ENCODE data around the gene CCL7.

Gene CCL7

DNA sequence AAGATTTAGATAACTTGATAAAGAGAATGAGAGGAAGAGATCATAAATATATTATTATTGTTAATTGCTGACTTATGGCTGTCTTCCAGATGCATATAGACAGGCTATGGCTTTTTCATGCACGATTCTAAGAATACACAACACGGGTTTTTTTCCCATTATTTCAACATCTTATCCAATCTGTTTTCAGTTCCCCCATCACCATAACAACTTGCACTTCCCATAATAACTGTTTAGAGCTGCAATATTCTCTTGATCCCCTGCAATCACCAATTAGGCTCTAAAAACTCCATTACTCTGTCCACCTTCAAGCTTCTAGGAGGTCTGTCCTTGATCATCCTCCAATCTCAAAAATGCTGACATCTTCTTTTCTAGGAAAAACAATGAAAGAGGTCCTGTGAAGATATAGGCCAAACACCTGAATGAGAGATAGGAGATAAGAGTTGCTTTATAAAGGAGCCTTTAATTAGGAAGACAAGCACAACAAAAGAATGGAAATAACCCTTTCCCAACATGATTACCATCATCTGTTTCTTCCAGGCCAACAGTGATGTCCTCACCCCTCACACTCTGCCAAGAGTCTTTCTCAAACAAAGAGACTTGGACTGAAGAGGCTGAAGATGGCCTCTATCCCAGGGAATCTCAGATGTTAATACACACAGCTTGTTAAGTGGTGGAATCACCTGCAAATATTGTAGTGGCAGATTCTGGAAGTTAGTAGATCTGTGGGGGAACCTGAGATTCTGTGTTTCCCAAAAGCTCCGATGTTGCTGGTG is 47.1 kb upstream of the CCL7 start:
- Histone ChIP-seq H3K4me1 (ENCODE audit: insufficient read depth, low read length, severe bottlenecking) (no peaks in the 10 kb centered on the region), H3K4me2 (ENCODE audit: low read length) (no peak overlapping the region)

DNA sequence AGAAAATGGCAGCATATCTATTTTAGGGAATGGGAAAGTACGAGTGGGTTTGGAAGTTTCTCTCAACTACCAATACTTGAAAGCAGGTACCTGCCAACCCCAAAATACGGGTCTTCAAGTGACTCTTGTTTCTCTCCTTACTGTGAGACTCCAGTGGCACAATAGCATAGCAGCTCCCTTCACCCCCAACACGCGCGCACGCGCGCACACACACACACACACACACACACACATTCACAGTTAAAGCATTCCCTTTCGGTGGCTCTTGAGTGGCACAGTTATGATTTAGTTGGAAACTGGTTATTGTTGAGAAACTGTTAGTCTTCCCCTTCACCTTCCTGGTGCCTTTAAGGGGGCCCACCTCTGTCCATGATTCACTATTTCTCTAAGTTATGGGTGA is 45.0 kb upstream of the CCL7 start:
- no peaks in the 10 kb centered on the region for H3K79me2 ChIP-seq (ENCODE audit: insufficient read depth, low read length)
- H3K9me2 ChIP-seq (ENCODE audit: low read depth, low read length) = no peaks in the 10 kb centered on the region
- H3K27ac ChIP-seq (ENCODE audit: low read depth, low read length, poor library complexity, severe bottlenecking) = no peak overlapping the region
- no peak overlapping the region for H3K9ac ChIP-seq (ENCODE audit: low read length)
- no peaks in the 10 kb centered on the region for H3F3A ChIP-seq (ENCODE audit: insufficient read depth, low read length)
- no peaks in the 10 kb centered on the region for H3K4me1 ChIP-seq (ENCODE audit: insufficient read depth, low read length, severe bottlenecking)
- no peaks in the 10 kb centered on the region for H3K27me3 ChIP-seq (ENCODE audit: insufficient read depth, low read length)
- no peaks in the 10 kb centered on the region for H3K36me3 ChIP-seq (ENCODE audit: insufficient read depth, low read length)
- no peak overlapping the region for H2AFZ ChIP-seq (ENCODE audit: low read length)
- no peak for TF ChIP-seq EZH2 (IDR thresholded peaks at IDR 0.05; ENCODE audit: borderline replicate concordance, low read length)
- TF ChIP-seq, protein P1, sequence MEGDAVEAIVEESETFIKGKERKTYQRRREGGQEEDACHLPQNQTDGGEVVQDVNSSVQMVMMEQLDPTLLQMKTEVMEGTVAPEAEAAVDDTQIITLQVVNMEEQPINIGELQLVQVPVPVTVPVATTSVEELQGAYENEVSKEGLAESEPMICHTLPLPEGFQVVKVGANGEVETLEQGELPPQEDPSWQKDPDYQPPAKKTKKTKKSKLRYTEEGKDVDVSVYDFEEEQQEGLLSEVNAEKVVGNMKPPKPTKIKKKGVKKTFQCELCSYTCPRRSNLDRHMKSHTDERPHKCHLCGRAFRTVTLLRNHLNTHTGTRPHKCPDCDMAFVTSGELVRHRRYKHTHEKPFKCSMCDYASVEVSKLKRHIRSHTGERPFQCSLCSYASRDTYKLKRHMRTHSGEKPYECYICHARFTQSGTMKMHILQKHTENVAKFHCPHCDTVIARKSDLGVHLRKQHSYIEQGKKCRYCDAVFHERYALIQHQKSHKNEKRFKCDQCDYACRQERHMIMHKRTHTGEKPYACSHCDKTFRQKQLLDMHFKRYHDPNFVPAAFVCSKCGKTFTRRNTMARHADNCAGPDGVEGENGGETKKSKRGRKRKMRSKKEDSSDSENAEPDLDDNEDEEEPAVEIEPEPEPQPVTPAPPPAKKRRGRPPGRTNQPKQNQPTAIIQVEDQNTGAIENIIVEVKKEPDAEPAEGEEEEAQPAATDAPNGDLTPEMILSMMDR (IDR thresholded peaks at IDR 0.05; ENCODE audit: low read length) = no peak
- no peaks in the 10 kb centered on the region for H3K9me3 ChIP-seq (ENCODE audit: low read length)
- H4K20me1 ChIP-seq (ENCODE audit: insufficient read depth, low read length) = no peaks in the 10 kb centered on the region
- no peak overlapping the region for H3K4me3 ChIP-seq (ENCODE audit: low read depth, low read length, poor library complexity, severe bottlenecking)
- no peak overlapping the region for H3K4me2 ChIP-seq (ENCODE audit: low read length)

More for the DNA sequence above, 47.1 kb upstream of the CCL7 start:
- TF ChIP-seq, protein P1 (IDR thresholded peaks at IDR 0.05; ENCODE audit: low read length) = no peak
- no peak for TF ChIP-seq EZH2 (IDR thresholded peaks at IDR 0.05; ENCODE audit: borderline replicate concordance, low read length)
- no peak overlapping the region for H2AFZ ChIP-seq (ENCODE audit: low read length)
- H3K27me3 ChIP-seq (ENCODE audit: insufficient read depth, low read length) = no peaks in the 10 kb centered on the region
- H3K4me3 ChIP-seq (ENCODE audit: low read depth, low read length, poor library complexity, severe bottlenecking) = no peak overlapping the region
- H3K9ac ChIP-seq (ENCODE audit: low read length) = no peak overlapping the region
- H3K9me3 ChIP-seq (ENCODE audit: low read length) = no peaks in the 10 kb centered on the region
- H3F3A ChIP-seq (ENCODE audit: insufficient read depth, low read length) = no peaks in the 10 kb centered on the region
- no peaks in the 10 kb centered on the region for H3K79me2 ChIP-seq (ENCODE audit: insufficient read depth, low read length)
- H4K20me1 ChIP-seq (ENCODE audit: insufficient read depth, low read length) = no peaks in the 10 kb centered on the region
- H3K36me3 ChIP-seq (ENCODE audit: insufficient read depth, low read length) = no peaks in the 10 kb centered on the region
- no peaks in the 10 kb centered on the region for H3K9me2 ChIP-seq (ENCODE audit: low read depth, low read length)
- no peak overlapping the region for H3K27ac ChIP-seq (ENCODE audit: low read depth, low read length, poor library complexity, severe bottlenecking)

DNA sequence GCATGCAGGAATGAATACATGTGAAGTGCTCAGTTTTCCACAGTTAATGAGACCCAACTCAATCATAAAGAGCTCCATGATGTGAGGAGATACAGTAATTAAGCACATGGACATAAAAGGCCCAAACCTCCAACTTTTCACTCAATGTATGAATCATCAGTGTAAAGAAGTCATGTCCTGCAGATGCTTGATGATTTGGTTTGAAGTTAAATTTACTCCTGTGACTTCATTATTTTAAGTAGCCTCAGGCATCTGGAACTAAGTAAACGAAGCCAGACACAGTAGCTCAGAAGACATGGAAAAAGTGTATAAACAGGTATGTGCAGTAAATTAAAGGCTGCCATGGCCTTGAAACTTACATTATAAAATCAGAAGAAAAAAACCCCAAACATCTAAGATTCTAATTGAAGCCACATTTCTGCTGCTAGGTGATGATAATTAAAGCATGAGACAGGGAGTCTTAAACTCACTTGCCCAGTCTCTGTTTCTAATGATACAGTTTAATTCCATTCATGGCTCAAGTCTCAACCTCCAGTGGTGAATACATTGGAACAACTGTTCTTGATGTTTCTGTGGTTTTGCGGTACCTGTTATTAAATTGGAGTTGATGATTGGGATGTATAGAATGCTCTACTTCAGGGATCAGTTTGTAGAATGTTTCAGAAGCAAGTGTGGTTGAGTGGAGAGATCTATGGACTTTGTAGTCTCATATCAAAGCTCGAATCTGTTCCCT is 43.8 kb upstream of the CCL7 start:
- H3K27ac ChIP-seq (ENCODE audit: low read depth, low read length, poor library complexity, severe bottlenecking) = no peak overlapping the region
- no peak overlapping the region for H3K9ac ChIP-seq (ENCODE audit: low read length)
- TF ChIP-seq EZH2 (IDR thresholded peaks at IDR 0.05; ENCODE audit: borderline replicate concordance, low read length) = no peak
- TF ChIP-seq, protein P1 (IDR thresholded peaks at IDR 0.05; ENCODE audit: low read length) = no peak
- no peaks in the 10 kb centered on the region for H3K79me2 ChIP-seq (ENCODE audit: insufficient read depth, low read length)
- no peaks in the 10 kb centered on the region; the same call in 1 of the 2 replicates for H3K9me3 ChIP-seq (ENCODE audit: low read length)
- H3K4me3 ChIP-seq (ENCODE audit: low read depth, low read length, poor library complexity, severe bottlenecking) = no peak overlapping the region
- no peaks in the 10 kb centered on the region for H3K4me1 ChIP-seq (ENCODE audit: insufficient read depth, low read length, severe bottlenecking)
- H3K9me2 ChIP-seq (ENCODE audit: low read depth, low read length) = no peaks in the 10 kb centered on the region
- H3K36me3 ChIP-seq (ENCODE audit: insufficient read depth, low read length) = no peaks in the 10 kb centered on the region
- no peak overlapping the region for H2AFZ ChIP-seq (ENCODE audit: low read length)
- H4K20me1 ChIP-seq (ENCODE audit: insufficient read depth, low read length) = no peaks in the 10 kb centered on the region
- H3K27me3 ChIP-seq (ENCODE audit: insufficient read depth, low read length) = no peaks in the 10 kb centered on the region
- no peaks in the 10 kb centered on the region for H3F3A ChIP-seq (ENCODE audit: insufficient read depth, low read length)
- H3K4me2 ChIP-seq (ENCODE audit: low read length) = no peak overlapping the region
